SK-N-SH treated with all-trans-retinoic acid at 6 μM for 48 hours (cell line): ENCODE data around the gene SYNPO2.
"Not testable (repeated sequence)": the region's sequence is repeated elsewhere in the genome, so short reads cannot be mapped to it uniquely, and the experiment has no call there.

ENCODE experiments used
- ATAC-seq: fragments of 200-7000 bp; cut with Tn5 transposase; 3 replicates; pipeline ENCODE4 v1.9.1; 2020; ENCODE audit warnings: mild to moderate bottlenecking, moderate library complexity
- BACH2 ChIP-seq: fragments of 250-450 bp; sonication (Bioruptor Pico); IDR thresholded peaks from 2 replicates; pipeline ENCODE4 v1.9.0; 2021; ENCODE audit warnings: mild to moderate bottlenecking, borderline replicate concordance
- CREB5 ChIP-seq: fragments of 250-450 bp; sonication (Bioruptor Pico); IDR thresholded peaks from 2 replicates; pipeline ENCODE4 v1.5.1; 2020; ENCODE audit warnings: low read depth, mild to moderate bottlenecking, moderate library complexity
- CSRNP3 ChIP-seq: fragments of 250-450 bp; sonication (Bioruptor Pico); IDR thresholded peaks from 2 replicates; pipeline ENCODE4 v1.5.1; 2021; ENCODE audit warnings: mild to moderate bottlenecking, moderate library complexity
- ESRRG ChIP-seq: fragments of 250-450 bp; sonication (Bioruptor Pico); IDR thresholded peaks from 2 replicates; pipeline ENCODE4 v1.6.1; 2021; ENCODE audit warnings: mild to moderate bottlenecking
- GLIS3 ChIP-seq: fragments of 250-450 bp; sonication (Bioruptor Pico); IDR thresholded peaks from 2 replicates; pipeline ENCODE4 v1.5.0; 2020; ENCODE audit warnings: mild to moderate bottlenecking, moderate library complexity
- ISL1 ChIP-seq: fragments of 250-450 bp; sonication (Bioruptor Pico); IDR thresholded peaks from 2 replicates; pipeline ENCODE4 v2.1.2; 2022; ENCODE audit warnings: mild to moderate bottlenecking, moderate library complexity
- PATZ1 ChIP-seq: fragments of 250-450 bp; sonication (Bioruptor Pico); IDR thresholded peaks from 2 replicates; pipeline ENCODE4 v1.8.0; 2020; ENCODE audit warnings: mild to moderate bottlenecking, moderate library complexity, borderline replicate concordance
- POU6F1 ChIP-seq: fragments of 250-450 bp; sonication (Bioruptor Pico); IDR thresholded peaks from 2 replicates; pipeline ENCODE4 v1.8.0; 2021; ENCODE audit warnings: low read depth, mild to moderate bottlenecking, moderate library complexity, borderline replicate concordance
- PPARA ChIP-seq: fragments of 250-450 bp; sonication (Bioruptor Pico); IDR thresholded peaks from 2 replicates; pipeline ENCODE4 v1.5.0; 2020; ENCODE audit warnings: mild to moderate bottlenecking, borderline replicate concordance
- RARB ChIP-seq: fragments of 250-450 bp; sonication (Bioruptor Pico); IDR thresholded peaks from 2 replicates; pipeline ENCODE4 v1.8.0; 2021; ENCODE audit warnings: mild to moderate bottlenecking, moderate library complexity
- SNAI2 ChIP-seq: fragments of 250-450 bp; sonication (Bioruptor Pico); IDR thresholded peaks from 2 replicates; pipeline ENCODE4 v1.5.0; 2020; ENCODE audit warnings: mild to moderate bottlenecking, moderate library complexity
- TCF4 ChIP-seq: fragments of 250-450 bp; sonication (Bioruptor Pico); IDR thresholded peaks from 2 replicates; pipeline ENCODE4 v1.8.0; 2021; ENCODE audit warnings: mild to moderate bottlenecking, moderate library complexity, borderline replicate concordance
- TSHZ2 ChIP-seq: fragments of 250-450 bp; sonication (Bioruptor Pico); IDR thresholded peaks from 2 replicates; pipeline ENCODE4 v1.5.0; 2020; ENCODE audit warnings: mild to moderate bottlenecking, moderate library complexity
- ZFP3 ChIP-seq: fragments of 250-450 bp; sonication (Bioruptor Pico); IDR thresholded peaks from 2 replicates; pipeline ENCODE4 v1.5.0; 2020; ENCODE audit warnings: mild to moderate bottlenecking, moderate library complexity
- ZFP30 ChIP-seq: fragments of 450-650 bp; formaldehyde crosslinking; IDR thresholded peaks from 2 replicates; pipeline ENCODE4 v1.5.0; 2022; ENCODE audit warnings: mild to moderate bottlenecking, moderate library complexity
- ZNF70 ChIP-seq: fragments of 450-650 bp; formaldehyde crosslinking; IDR thresholded peaks from 2 replicates; pipeline ENCODE4 v1.5.0; 2020; ENCODE audit warnings: mild to moderate bottlenecking, moderate library complexity
- ZNF8 ChIP-seq: fragments of 450-650 bp; formaldehyde crosslinking; IDR thresholded peaks from 2 replicates; pipeline ENCODE4 v1.5.0; 2020; ENCODE audit warnings: mild to moderate bottlenecking, moderate library complexity

SYNPO2 gene

GRCh38 chr4:118973295-118973694 is 84.6 kb downstream of the SYNPO2 start:
- no peak for TF ChIP-seq BACH2 (CRISPR knock-in tag)
- TF ChIP-seq TSHZ2 (CRISPR knock-in tag) = no peak
- TF ChIP-seq POU6F1 (CRISPR knock-in tag) = no peak
- TF ChIP-seq ISL1 (CRISPR knock-in tag) = no peak
- no peak for TF ChIP-seq PATZ1 (CRISPR knock-in tag)
- TF ChIP-seq TCF4 (CRISPR knock-in tag) = no peak
- TF ChIP-seq RARB (CRISPR knock-in tag) = no peak
- no peak for TF ChIP-seq ZNF70 (CRISPR knock-in tag)
- TF ChIP-seq SNAI2 (CRISPR knock-in tag) = no peak
- no peak for TF ChIP-seq GLIS3
- TF ChIP-seq, all 23 proteins: peak for 0
- ATAC-seq = no peak

- no peak for ATAC-seq
- no peak for TF ChIP-seq ZNF70 (CRISPR knock-in tag)
- TF ChIP-seq BACH2 (CRISPR knock-in tag) = no peak
- peak; percentile 54; the same call in 1 of the 2 replicates for TF ChIP-seq ISL1 (CRISPR knock-in tag)
- no peak for TF ChIP-seq ZFP3 (CRISPR knock-in tag)
- TF ChIP-seq POU6F1 (CRISPR knock-in tag) = no peak
- TF ChIP-seq CSRNP3 = no peak
- no peak for TF ChIP-seq ESRRG (CRISPR knock-in tag)
- TF ChIP-seq ZNF8 (CRISPR knock-in tag) = no peak
Observed at GRCh38 chr4:118974758-118975157, 86.1 kb downstream of the SYNPO2 start.

GRCh38 chr4:118975449-118976192 is 87.0 kb downstream of the SYNPO2 start:
- no peak for ATAC-seq
- TF ChIP-seq CSRNP3 = no peak
- TF ChIP-seq ZFP3 (CRISPR knock-in tag) = no peak
- TF ChIP-seq ZFP30 (CRISPR knock-in tag) = no peak
- no peak for TF ChIP-seq SNAI2 (CRISPR knock-in tag)
- TF ChIP-seq TCF4 (CRISPR knock-in tag) = no peak
- no peak for TF ChIP-seq POU6F1 (CRISPR knock-in tag)
- no peak for TF ChIP-seq CREB5
- TF ChIP-seq PPARA = no peak
- TF ChIP-seq RARB (CRISPR knock-in tag) = no peak
- no peak for TF ChIP-seq ZNF70 (CRISPR knock-in tag)
- no peak for TF ChIP-seq BACH2 (CRISPR knock-in tag)

- not testable (repeated sequence) for ATAC-seq
Observed at GRCh38 chr4:118976193-118976560, 87.5 kb downstream of the SYNPO2 start.

GRCh38 chr4:118977100-118977499 is 88.4 kb downstream of the SYNPO2 start:
- ATAC-seq = not testable (repeated sequence)
